HCT116 (cell line): ENCODE data around the gene SLC4A4.

Experiments used
- ATF3 ChIP-seq: IDR thresholded peaks from 2 replicates; pipeline ENCODE4 v1.6.1; 2012
- CTCF ChIP-seq, 3 experiments: fragments of 200-600 bp in 1 of 3; sonication (generic) in 1 of 3; IDR thresholded peaks in 2 of 3; conservative IDR thresholded peaks in 1 of 3; 2 replicates each; pipeline ENCODE4 v1.5.1; 2012 to 2017; ENCODE audit warnings: low read depth in 2 of 3, low read length in 2 of 3, antibody characterized with exemption in 1 of 3, borderline replicate concordance in 1 of 3, control low read depth in 1 of 3, mild to moderate bottlenecking in 1 of 3, mixed read lengths in 1 of 3, mixed run types in 1 of 3, moderate library complexity in 1 of 3; ENCODE audit not compliant: insufficient read depth in 1 of 3
- EGR1 ChIP-seq: IDR thresholded peaks from 2 replicates; pipeline ENCODE4 v1.6.1; 2012; ENCODE audit warnings: low read depth
- EZH2 ChIP-seq: fragments of 200-600 bp; sonication (generic); IDR thresholded peaks from 2 replicates; pipeline ENCODE4 v1.6.1; 2017; ENCODE audit warnings: antibody characterized with exemption, mixed run types
- FOSL1 ChIP-seq: IDR thresholded peaks from 2 replicates; pipeline ENCODE4 v1.6.1; 2012; ENCODE audit warnings: low read depth
- POLR2A ChIP-seq: IDR thresholded peaks from 2 replicates; pipeline ENCODE4 v1.7.0; 2011; ENCODE audit warnings: borderline replicate concordance; ENCODE audit not compliant: insufficient read depth, insufficient read length; ENCODE audit errors: extremely low read depth
- POLR2AphosphoS5 ChIP-seq: IDR thresholded peaks from 2 replicates; pipeline ENCODE4 v1.6.1; 2011; ENCODE audit warnings: mild to moderate bottlenecking, low read depth, low read length, moderate library complexity
- RAD21 ChIP-seq: IDR thresholded peaks from 2 replicates; pipeline ENCODE4 v1.6.1; 2012; ENCODE audit warnings: low read depth, mild to moderate bottlenecking
- REST ChIP-seq: IDR thresholded peaks from 2 replicates; pipeline ENCODE4 v1.6.1; 2012; ENCODE audit warnings: low read depth
- SIN3A ChIP-seq: IDR thresholded peaks from 2 replicates; pipeline ENCODE4 v1.6.1; 2012; ENCODE audit warnings: low read depth
- SP1 ChIP-seq: IDR thresholded peaks from 2 replicates; pipeline ENCODE4 v1.6.1; 2012; ENCODE audit warnings: low read depth
- TCF7L2 ChIP-seq: IDR thresholded peaks from 2 replicates; pipeline ENCODE4 v1.7.0; 2011; ENCODE audit warnings: borderline replicate concordance, inconsistent platforms; ENCODE audit not compliant: insufficient read depth, insufficient read length; ENCODE audit errors: extremely low read depth

GRCh38 chr4:71404049-71404448, 65.2 kb downstream of the SLC4A4 start:
- TF ChIP-seq POLR2A (no peak), POLR2AphosphoS5 (no peak), RAD21 (no peak), CTCF (IDR thresholded peaks at IDR 0.05 in 2 of 3, conservative IDR thresholded peaks at IDR 0.05 in 1 of 3; ENCODE audit: borderline replicate concordance in 1 of 3, insufficient read depth in 1 of 3, low read depth in 2 of 3, low read length in 2 of 3) (no peak), SP1 (no peak), FOSL1 (no peak), EZH2 (no peak), ATF3 (no peak), TCF7L2 (no peak), EGR1 (no peak), SIN3A (no peak), REST (no peak)
